ENCODE data around the gene SARDH. TPM values are rescaled to one million over a fixed set of nuclear protein-coding genes. Genes with fewer than 3 reads are reported as not detected.

The SARDH gene
- total and polyA plus RNA-seq, 2 of the 8 experiments (the other 6 are each of a cell fraction or from before 2014, with no cell fraction given): 6.4 to 7.4 TPM

DNA sequence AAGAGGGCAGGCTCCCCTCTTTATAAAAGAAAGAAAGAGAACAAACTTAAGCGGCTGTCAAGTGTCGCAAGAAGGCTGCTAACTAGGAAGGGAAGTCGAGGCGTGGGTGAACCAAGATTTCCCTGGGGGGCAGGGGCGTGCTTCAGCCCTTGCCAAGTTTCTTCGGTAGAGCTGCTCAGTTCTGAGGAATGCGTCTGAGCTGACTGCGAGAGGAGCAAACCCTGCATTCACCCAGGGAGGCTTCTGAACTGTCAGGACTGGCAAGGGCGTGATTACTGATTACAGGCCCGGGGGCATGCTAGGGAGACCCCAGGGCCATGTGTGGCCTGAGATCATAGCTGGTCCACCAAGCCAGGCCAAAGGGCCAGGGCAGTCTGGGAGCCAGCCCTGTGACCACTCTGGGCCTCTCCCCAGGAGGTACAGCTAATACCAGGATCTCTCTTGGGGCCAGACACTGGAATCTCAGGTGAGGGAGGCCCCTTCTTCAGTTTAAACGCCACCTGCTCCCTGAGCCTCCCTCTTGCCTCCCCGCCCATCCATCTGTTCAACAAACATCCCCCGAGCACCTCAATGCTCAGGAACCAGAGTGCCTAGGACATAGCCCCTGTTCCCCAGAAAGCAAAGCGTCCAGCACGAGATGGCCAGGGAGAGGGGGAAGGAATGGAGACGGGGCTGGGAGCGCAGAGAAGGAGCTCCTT is 30.9 kb downstream of the SARDH start:
- H3K9ac ChIP-seq (replicated peaks in 1 of 4; ENCODE audit: extremely low read depth in 1 of 4, low read depth in 3 of 4, low read length in 3 of 4): no peak overlapping the region
- FAIRE-seq: no peak

More for the DNA sequence above, 30.9 kb downstream of the SARDH start:
- Histone ChIP-seq H3K18ac (ENCODE audit: extremely low read depth, low read length) (no peak overlapping the region), H3K79me2 (ENCODE audit: control insufficient read depth in 1 of 2, insufficient read depth in 2 of 2, low read length in 2 of 2) (no peaks in the 10 kb centered on the region), H2AK5ac (ENCODE audit: low read depth, low read length) (no peak overlapping the region), H3K14ac (ENCODE audit: insufficient read length) (no peak overlapping the region), H4K8ac (ENCODE audit: extremely low read depth, insufficient read depth, low read length) (no peak overlapping the region), H2BK12ac (ENCODE audit: low read depth, low read length) (no peak overlapping the region), H3K4me1 (replicated peaks in 1 of 4; ENCODE audit: control insufficient read depth in 3 of 4, insufficient read depth in 4 of 4, low read length in 3 of 4) (peaks cover 0 to 10% (median 8%) of the 10 kb centered on the region in 4 experiments; a peak in 5 of 7 replicates), H3K9me3 (ENCODE audit: insufficient read depth in 2 of 2, low read depth in 1 of 2, low read length in 1 of 2) (no peaks in the 10 kb centered on the region), H3K4ac (replicated peaks; ENCODE audit: insufficient read length, low read depth, low read length) (no peak overlapping the region), H4K5ac (ENCODE audit: insufficient read length, low read depth, low read length) (no peak overlapping the region), H3K36me3 (ENCODE audit: control insufficient read depth in 2 of 4, insufficient read depth in 4 of 4, low read length in 3 of 4) (no peaks in the 10 kb centered on the region), H4K20me1 (replicated peaks in 1 of 2; ENCODE audit: control insufficient read depth in 1 of 2, insufficient read depth in 2 of 2, low read length in 2 of 2) (peaks cover 0 to 1% of the 10 kb centered on the region in 2 experiments), H3K56ac (replicated peaks; ENCODE audit: insufficient read length, low read depth, low read length) (no peak overlapping the region), H2BK15ac (ENCODE audit: low read length) (no peak overlapping the region), H3K4me2 (ENCODE audit: insufficient read depth in 1 of 2, low read depth in 2 of 2, low read length in 2 of 2) (no peak overlapping the region), H2BK5ac (ENCODE audit: low read depth, low read length) (no peak overlapping the region), H3K27ac (ENCODE audit: low read depth, low read length) (no peak overlapping the region), H2AFZ (ENCODE audit: low read length) (no peak overlapping the region), H4K91ac (replicated peaks; ENCODE audit: insufficient read length, low read length) (no peak overlapping the region), H2BK20ac (ENCODE audit: low read length) (no peak overlapping the region), H3K4me3 (ENCODE audit: extremely low read depth in 1 of 4, insufficient read depth in 2 of 4, low read depth in 3 of 4, low read length in 4 of 4) (no peak overlapping the region), H2BK120ac (replicated peaks; ENCODE audit: low read depth, low read length) (no peak overlapping the region), H3K23me2 (ENCODE audit: low read depth, low read length) (no peaks in the 10 kb centered on the region), H3K79me1 (ENCODE audit: low read depth, low read length) (no peaks in the 10 kb centered on the region), H3K27me3 (replicated peaks in 1 of 4; ENCODE audit: control insufficient read depth in 3 of 4, extremely low read depth in 1 of 4, insufficient read depth in 3 of 4, low read length in 3 of 4) (no peaks in the 10 kb centered on the region), H3K23ac (ENCODE audit: insufficient read length) (no peak overlapping the region)
- CTCF ChIA-PET (ENCODE audit: partially characterized antibody): interaction anchor here (0.8 to 3.2 kb wide), 12 partner anchors 20 to 221 kb away, joined by 3 to 12 read pairs (median 4); partner anchors contain the start of gene ADAMTSL2
- DNase-seq (ENCODE audit: low read depth in 1 of 2, low spot score in 2 of 2): no peak
- POLR2A ChIA-PET (ENCODE audit: partially characterized antibody): interaction anchor here (0.7 kb wide), 1 partner anchor 146 kb away, joined by 3 read pairs; no protein-coding TSS in a partner anchor
- WGBS, 2 experiments (ENCODE audit: extremely low coverage in 1 of 2, insufficient coverage in 1 of 2, insufficient read length in 1 of 2, insufficient replicate concordance in 2 of 2, low coverage in 1 of 2, low lambda C conversion rate in 2 of 2, missing lambda C conversion rate in 1 of 2): 87% methylated on average over 17 of the region's 17 CpGs; no CpG with 5 or more reads in 1 of the 2 experiments
- TF ChIP-seq SIX5 (IDR thresholded peaks at IDR 0.05; ENCODE audit: low read depth, low read length) (no peak), ZNF274 (IDR thresholded peaks at IDR 0.05; ENCODE audit: borderline replicate concordance, extremely low read depth, low read length) (no peak), RBBP5 (IDR thresholded peaks at IDR 0.05; ENCODE audit: borderline replicate concordance, low read depth, low read length) (no peak), CBX5 (IDR thresholded peaks at IDR 0.05; ENCODE audit: low read depth, low read length) (no peak), HDAC6 (IDR thresholded peaks at IDR 0.05; ENCODE audit: low read depth, low read length) (no peak), CREB1 (IDR thresholded peaks at IDR 0.05) (no peak)
- TF ChIP-seq, protein P1, sequence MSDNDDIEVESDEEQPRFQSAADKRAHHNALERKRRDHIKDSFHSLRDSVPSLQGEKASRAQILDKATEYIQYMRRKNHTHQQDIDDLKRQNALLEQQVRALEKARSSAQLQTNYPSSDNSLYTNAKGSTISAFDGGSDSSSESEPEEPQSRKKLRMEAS (IDR thresholded peaks at IDR 0.05): no peak
- TF ChIP-seq, protein P2, sequence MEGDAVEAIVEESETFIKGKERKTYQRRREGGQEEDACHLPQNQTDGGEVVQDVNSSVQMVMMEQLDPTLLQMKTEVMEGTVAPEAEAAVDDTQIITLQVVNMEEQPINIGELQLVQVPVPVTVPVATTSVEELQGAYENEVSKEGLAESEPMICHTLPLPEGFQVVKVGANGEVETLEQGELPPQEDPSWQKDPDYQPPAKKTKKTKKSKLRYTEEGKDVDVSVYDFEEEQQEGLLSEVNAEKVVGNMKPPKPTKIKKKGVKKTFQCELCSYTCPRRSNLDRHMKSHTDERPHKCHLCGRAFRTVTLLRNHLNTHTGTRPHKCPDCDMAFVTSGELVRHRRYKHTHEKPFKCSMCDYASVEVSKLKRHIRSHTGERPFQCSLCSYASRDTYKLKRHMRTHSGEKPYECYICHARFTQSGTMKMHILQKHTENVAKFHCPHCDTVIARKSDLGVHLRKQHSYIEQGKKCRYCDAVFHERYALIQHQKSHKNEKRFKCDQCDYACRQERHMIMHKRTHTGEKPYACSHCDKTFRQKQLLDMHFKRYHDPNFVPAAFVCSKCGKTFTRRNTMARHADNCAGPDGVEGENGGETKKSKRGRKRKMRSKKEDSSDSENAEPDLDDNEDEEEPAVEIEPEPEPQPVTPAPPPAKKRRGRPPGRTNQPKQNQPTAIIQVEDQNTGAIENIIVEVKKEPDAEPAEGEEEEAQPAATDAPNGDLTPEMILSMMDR (IDR thresholded peaks at IDR 0.05; ENCODE audit: control extremely low read depth in 1 of 3, insufficient read depth in 1 of 3, low read depth in 1 of 3, low read length in 3 of 3): no peak
